Muscle layer of colon (tissue), 2 donors: Measurements from ENCODE around the gene FGF14.

ENCODE experiments used
- H3K27ac ChIP-seq: one replicate; pipeline ENCODE4 v1.7.0; 2013; ENCODE audit warnings: low read depth, mild to moderate bottlenecking, low read length, moderate library complexity
- H3K27me3 ChIP-seq, 2 donors: one replicate each; pipeline ENCODE4 v1.7.0; 2013; ENCODE audit warnings: low read length in 2 of 2, mild to moderate bottlenecking in 2 of 2; ENCODE audit not compliant: insufficient read depth in 2 of 2, control insufficient read depth in 1 of 2
- H3K36me3 ChIP-seq: one replicate; pipeline ENCODE4 v1.7.0; 2013; ENCODE audit warnings: mild to moderate bottlenecking, low read length; ENCODE audit not compliant: insufficient read depth
- H3K4me1 ChIP-seq: one replicate; pipeline ENCODE4 v1.7.0; 2013; ENCODE audit warnings: mild to moderate bottlenecking, low read length; ENCODE audit not compliant: insufficient read depth
- H3K4me3 ChIP-seq, 2 donors: one replicate each; pipeline ENCODE4 v1.7.0; 2013; ENCODE audit warnings: low read length in 2 of 2, low read depth in 1 of 2, mild to moderate bottlenecking in 1 of 2, moderate library complexity in 1 of 2
- H3K9ac ChIP-seq: one replicate; pipeline ENCODE4 v1.7.0; 2013; ENCODE audit warnings: low read length
- H3K9me3 ChIP-seq: one replicate; pipeline ENCODE4 v1.7.0; 2013; ENCODE audit warnings: mild to moderate bottlenecking, low read length
- donor health status: abdominal sarcoma.
- donor health status: Adenocarcinoma of cecum.

Gene FGF14

GRCh38 chr13:101673360-101674105, 728.3 kb downstream of the FGF14 start:
- Histone ChIP-seq H3K27me3 (no peaks in the 10 kb centered on the region), H3K9ac (no peak overlapping the region), H3K36me3 (no peaks in the 10 kb centered on the region), H3K27ac (no peak overlapping the region), H3K4me3 (no peak overlapping the region), H3K9me3 (no peaks in the 10 kb centered on the region), H3K4me1 (no peaks in the 10 kb centered on the region)

GRCh38 chr13:101661839-101662238, 740.0 kb downstream of the FGF14 start:
- H3K27ac ChIP-seq = no peak overlapping the region
- H3K4me3 ChIP-seq = no peak overlapping the region
- no peak overlapping the region for H3K9ac ChIP-seq
- no peaks in the 10 kb centered on the region for H3K9me3 ChIP-seq
- H3K36me3 ChIP-seq = no peaks in the 10 kb centered on the region
- no peaks in the 10 kb centered on the region for H3K4me1 ChIP-seq
- H3K27me3 ChIP-seq = no peaks in the 10 kb centered on the region
